Gastrocnemius medialis (tissue), 4 donors: ENCODE measurements around the gene ANKRD23. TPM values are rescaled to one million over a fixed set of nuclear protein-coding genes. Genes with fewer than 3 reads are reported as not detected.
"Not testable (repeated sequence)": the region's sequence is repeated elsewhere in the genome, so short reads cannot be mapped to it uniquely, and the experiment has no call there.

Source experiments
- ATAC-seq, 2 donors: fragments of 150-250 bp; one replicate each; pipeline ENCODE4 v1.9.1; 2016
- DNase-seq, 2 donors: peaks; one replicate each; pipeline ENCODE4 v3.0.0-alpha.2; 2019
- H3K27ac ChIP-seq, 4 donors: fragments of 200-600 bp; sonication (generic); 1 replicate in 1 of 4; 2 replicates in 3 of 4; pipeline ENCODE4 v1.5.1; 2016 to 2018; ENCODE audit warnings: mild to moderate bottlenecking in 2 of 4, moderate library complexity in 1 of 4
- H3K27me3 ChIP-seq, 3 donors: fragments of 200-600 bp; sonication (generic) in 2 of 3; 1 replicate in 1 of 3; 2 replicates in 2 of 3; pipeline versions ENCODE4 v1.5.1 to v1.6.0; 2016 to 2019; ENCODE audit warnings: mild to moderate bottlenecking in 1 of 3, moderate library complexity in 1 of 3
- H3K36me3 ChIP-seq, 2 donors: fragments of 200-600 bp; sonication (generic) in 1 of 2; one replicate each; pipeline ENCODE4 v1.5.1; 2017 to 2018
- H3K4me1 ChIP-seq, 2 donors: fragments of 200-600 bp; sonication (generic) in 1 of 2; one replicate each; pipeline ENCODE4 v1.5.1; 2016 to 2017; ENCODE audit warnings: mild to moderate bottlenecking in 2 of 2
- H3K4me3 ChIP-seq, 4 donors: fragments of 200-600 bp; sonication (generic) in 3 of 4; 1 replicate in 1 of 4; 2 replicates in 3 of 4; pipeline ENCODE4 v1.5.1; 2016 to 2019; ENCODE audit warnings: mild to moderate bottlenecking in 2 of 4
- H3K9me3 ChIP-seq, 3 donors: fragments of 200-600 bp; sonication (generic) in 2 of 3; 1 replicate in 1 of 3; 2 replicates in 2 of 3; pipeline ENCODE4 v1.5.1; 2016 to 2019
- POLR2A ChIP-seq, 2 donors: fragments of 450-650 bp; IDR thresholded peaks; one replicate each; pipeline ENCODE4 v1.6.1; 2017; ENCODE audit warnings: antibody characterized with exemption in 2 of 2, mild to moderate bottlenecking in 2 of 2, moderate library complexity in 2 of 2
- in situ Hi-C, 4 donors: fragments of 200-750 bp; cut with MboI; loops; one replicate each; pipeline versions ENCODE4 v1.15.0 to v1.8.0; 2017; ENCODE audit warnings: low sequenced_read_pairs in 4 of 4
- intact Hi-C: fragments of 100-400 bp; cut with DNase I; formaldehyde crosslinking; loops from one replicate; pipeline ENCODE4 v1.15.1; 2023; ENCODE audit warnings: low total_unique reads
- total RNA-seq, 4 donors: library from RNA; depleted of rRNA; stranded (reverse); fragments of >200 nt; gene quantifications; one replicate each; pipeline versions ENCODE4 v1.1.0 to v1.2.3, GENCODE V29; 2016
- TF ChIP-seq, protein P1 (sequence below), 5 experiments: fragments of 450-650 bp in 3 of 5; fragments of 200-600 bp in 2 of 5; sonication (generic) in 2 of 5; IDR thresholded peaks in 4 of 5; conservative IDR thresholded peaks in 1 of 5; 1 replicate in 4 of 5; 2 replicates in 1 of 5; pipeline ENCODE4 v1.5.1; 2016 to 2019; ENCODE audit warnings: antibody characterized with exemption in 5 of 5, mild to moderate bottlenecking in 3 of 5, moderate library complexity in 3 of 5

Gene ANKRD23
- total RNA-seq, 4 donors from 2014 or later = 642 to 1,565 (median 923) TPM

DNA sequence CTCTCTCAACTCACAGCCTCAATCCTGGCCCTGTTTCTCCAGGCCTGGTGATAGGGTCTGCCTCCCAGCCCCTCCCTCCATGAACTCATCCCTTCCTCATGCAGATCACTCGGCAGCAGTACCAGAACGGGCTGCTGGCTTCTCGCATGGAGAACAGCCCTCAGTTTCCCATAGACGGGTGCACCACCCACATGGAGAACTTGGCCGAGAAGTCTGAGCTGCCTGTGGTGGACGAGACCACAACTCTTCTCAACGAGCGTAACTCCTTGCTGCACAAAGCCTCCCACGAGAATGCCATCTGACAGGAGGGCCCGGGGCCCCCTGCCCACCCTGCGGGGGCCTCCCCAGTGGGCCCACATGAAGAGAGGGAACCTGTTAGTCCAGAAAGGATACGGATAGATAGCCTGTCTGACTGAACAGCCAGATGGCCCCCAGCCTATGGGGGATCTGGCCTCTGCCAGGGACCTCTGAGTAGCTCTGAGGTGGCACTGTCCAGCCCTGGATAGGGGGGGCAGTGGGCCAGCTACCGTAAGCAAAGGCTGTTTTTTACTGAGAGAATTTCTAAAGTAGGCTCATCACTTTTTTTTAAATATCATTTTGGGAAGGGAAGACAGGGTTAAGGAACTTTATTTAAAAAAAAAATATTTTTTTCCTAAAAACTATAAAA is 34.5 kb downstream of the ANKRD23 start:
- ATAC-seq (no peak), DNase-seq (no peak)
- H3K27me3 ChIP-seq = no peaks in the 10 kb centered on the region
- H3K4me3 ChIP-seq = no peak overlapping the region
- H3K4me1 ChIP-seq = peaks cover 13 to 14% of the 10 kb centered on the region in 2 donors
- H3K9me3 ChIP-seq = no peaks in the 10 kb centered on the region
- peak overlapping the region in 3 of 4 donors; percentile 8 to 50 (median 18) for H3K27ac ChIP-seq
- TF ChIP-seq POLR2A (IDR thresholded peaks at IDR 0.05) = no peak
- TF ChIP-seq, protein P1, sequence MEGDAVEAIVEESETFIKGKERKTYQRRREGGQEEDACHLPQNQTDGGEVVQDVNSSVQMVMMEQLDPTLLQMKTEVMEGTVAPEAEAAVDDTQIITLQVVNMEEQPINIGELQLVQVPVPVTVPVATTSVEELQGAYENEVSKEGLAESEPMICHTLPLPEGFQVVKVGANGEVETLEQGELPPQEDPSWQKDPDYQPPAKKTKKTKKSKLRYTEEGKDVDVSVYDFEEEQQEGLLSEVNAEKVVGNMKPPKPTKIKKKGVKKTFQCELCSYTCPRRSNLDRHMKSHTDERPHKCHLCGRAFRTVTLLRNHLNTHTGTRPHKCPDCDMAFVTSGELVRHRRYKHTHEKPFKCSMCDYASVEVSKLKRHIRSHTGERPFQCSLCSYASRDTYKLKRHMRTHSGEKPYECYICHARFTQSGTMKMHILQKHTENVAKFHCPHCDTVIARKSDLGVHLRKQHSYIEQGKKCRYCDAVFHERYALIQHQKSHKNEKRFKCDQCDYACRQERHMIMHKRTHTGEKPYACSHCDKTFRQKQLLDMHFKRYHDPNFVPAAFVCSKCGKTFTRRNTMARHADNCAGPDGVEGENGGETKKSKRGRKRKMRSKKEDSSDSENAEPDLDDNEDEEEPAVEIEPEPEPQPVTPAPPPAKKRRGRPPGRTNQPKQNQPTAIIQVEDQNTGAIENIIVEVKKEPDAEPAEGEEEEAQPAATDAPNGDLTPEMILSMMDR (IDR thresholded peaks at IDR 0.05 in 4 of 5, conservative IDR thresholded peaks at IDR 0.05 in 1 of 5) = no peak
- intact Hi-C loops = no loop called here
- no peaks in the 10 kb centered on the region for H3K36me3 ChIP-seq
- in situ Hi-C loops = no loop called here

DNA sequence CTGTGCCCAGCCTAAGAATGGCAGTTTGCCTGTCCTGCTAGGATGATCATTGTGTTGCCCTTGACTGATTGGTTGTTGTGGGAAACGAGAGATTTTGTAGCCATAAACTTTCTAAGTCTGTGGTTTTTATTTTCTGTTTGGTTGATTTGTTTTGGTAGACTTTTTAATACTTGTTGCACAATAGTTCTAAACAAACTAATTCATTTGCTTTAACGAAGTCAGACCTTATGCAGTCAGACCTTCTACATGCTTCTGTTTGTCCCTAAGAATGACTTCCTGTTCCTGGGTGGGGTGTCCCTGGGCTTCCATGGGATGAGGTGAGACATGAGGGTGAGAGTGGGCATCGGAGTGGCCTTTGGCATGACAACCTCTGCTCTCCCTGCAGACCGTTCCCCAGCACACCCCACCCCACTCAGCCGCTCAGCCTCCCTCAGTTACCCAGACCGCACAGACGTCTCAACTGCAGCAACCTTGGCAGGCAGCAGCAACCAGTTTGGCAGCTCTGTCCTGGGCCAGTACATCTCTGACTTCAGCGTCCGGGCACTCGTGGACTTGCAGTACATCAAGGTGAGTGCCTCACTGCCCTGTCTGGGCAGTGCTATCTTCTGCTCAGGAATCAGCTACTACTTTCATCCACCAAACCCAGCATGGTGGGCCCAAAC is 35.5 kb downstream of the ANKRD23 start:
- no peaks in the 10 kb centered on the region for H3K36me3 ChIP-seq
- H3K27ac ChIP-seq = peak overlapping the region; percentile 10 to 22 (median 16)
- in situ Hi-C loops = no loop called here
- no peak for TF ChIP-seq POLR2A (IDR thresholded peaks at IDR 0.05)
- TF ChIP-seq, protein P1 (IDR thresholded peaks at IDR 0.05 in 4 of 5, conservative IDR thresholded peaks at IDR 0.05 in 1 of 5) = no peak
- H3K4me1 ChIP-seq = peaks cover 13 to 14% of the 10 kb centered on the region in 2 donors
- ATAC-seq (peak in 1 of 2 donors; percentile 40), DNase-seq (no peak)
- intact Hi-C loops = no loop called here
- no peaks in the 10 kb centered on the region for H3K9me3 ChIP-seq
- no peak overlapping the region for H3K4me3 ChIP-seq
- no peaks in the 10 kb centered on the region for H3K27me3 ChIP-seq

DNA sequence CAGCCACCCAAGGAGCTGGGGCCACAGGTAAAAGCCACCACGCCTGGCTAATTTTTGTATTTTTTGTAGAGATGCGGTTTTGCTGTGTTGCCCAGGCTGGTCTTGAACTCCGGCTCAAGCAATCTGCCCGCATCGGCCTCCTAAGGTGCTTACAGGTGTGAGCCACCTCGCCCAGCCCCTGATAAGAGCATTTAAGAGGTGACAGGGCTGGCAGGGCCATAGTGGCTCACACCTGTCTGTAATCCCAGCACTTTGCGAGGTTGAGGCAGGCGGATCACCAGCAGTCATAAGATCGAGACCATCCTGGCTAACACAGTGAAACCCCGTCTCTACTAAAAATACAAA is 36.7 kb downstream of the ANKRD23 start:
- no peak overlapping the region for H3K4me3 ChIP-seq
- no peaks in the 10 kb centered on the region for H3K9me3 ChIP-seq
- DNase-seq (no peak), ATAC-seq (no peak)
- in situ Hi-C loops = no loop called here
- peaks cover 9 to 10% of the 10 kb centered on the region in 2 donors for H3K4me1 ChIP-seq
- no peak overlapping the region for H3K27ac ChIP-seq
- no peaks in the 10 kb centered on the region for H3K27me3 ChIP-seq
- intact Hi-C loops = no loop called here
- no peaks in the 10 kb centered on the region for H3K36me3 ChIP-seq
- TF ChIP-seq POLR2A (IDR thresholded peaks at IDR 0.05) = no peak
- TF ChIP-seq, protein P1 (IDR thresholded peaks at IDR 0.05 in 4 of 5, conservative IDR thresholded peaks at IDR 0.05 in 1 of 5) = no peak

DNA sequence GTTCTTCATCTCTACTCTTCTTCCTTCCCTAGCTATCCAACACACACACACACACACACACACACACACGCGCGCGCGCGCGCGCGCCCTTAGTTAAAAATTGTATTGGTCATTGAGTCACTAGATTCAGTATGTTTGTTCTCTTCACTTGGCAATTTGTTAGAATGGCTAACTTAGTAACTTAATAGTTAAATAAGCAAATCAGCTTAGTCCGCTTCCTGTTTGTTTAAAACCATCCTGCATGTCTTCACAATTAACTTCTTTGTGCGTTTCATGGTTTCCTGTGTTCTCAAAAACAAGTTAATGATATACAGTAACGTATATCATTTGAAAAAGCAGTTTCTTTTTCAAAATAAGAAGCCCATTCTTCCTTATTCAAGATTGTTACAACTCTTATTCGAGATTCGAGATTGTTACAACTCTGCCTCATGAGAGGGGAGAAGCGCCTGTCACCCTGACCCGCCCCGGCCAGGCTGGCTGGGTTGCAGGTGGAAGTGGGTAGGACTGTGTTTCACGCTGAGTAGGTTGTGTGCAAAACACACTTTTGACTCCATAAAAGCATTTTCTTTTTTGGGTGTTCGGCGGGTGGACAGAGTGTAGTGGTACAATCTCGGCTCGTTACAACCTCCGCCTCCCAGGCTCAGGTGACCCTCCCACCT is 37.2 kb downstream of the ANKRD23 start:
- DNase-seq = peak in 1 of 2 donors; percentile 9
- peaks cover 4 to 9% of the 10 kb centered on the region in 2 donors for H3K4me1 ChIP-seq
- no peaks in the 10 kb centered on the region for H3K27me3 ChIP-seq
- no peak overlapping the region for H3K4me3 ChIP-seq
- no peaks in the 10 kb centered on the region for H3K36me3 ChIP-seq
- no peak overlapping the region for H3K27ac ChIP-seq
- ATAC-seq = no peak
- no peak for TF ChIP-seq POLR2A (IDR thresholded peaks at IDR 0.05)
- TF ChIP-seq, protein P1 (IDR thresholded peaks at IDR 0.05 in 4 of 5, conservative IDR thresholded peaks at IDR 0.05 in 1 of 5) = no peak
- in situ Hi-C loops (no loop called here), intact Hi-C loops (no loop called here)
- no peaks in the 10 kb centered on the region for H3K9me3 ChIP-seq

DNA sequence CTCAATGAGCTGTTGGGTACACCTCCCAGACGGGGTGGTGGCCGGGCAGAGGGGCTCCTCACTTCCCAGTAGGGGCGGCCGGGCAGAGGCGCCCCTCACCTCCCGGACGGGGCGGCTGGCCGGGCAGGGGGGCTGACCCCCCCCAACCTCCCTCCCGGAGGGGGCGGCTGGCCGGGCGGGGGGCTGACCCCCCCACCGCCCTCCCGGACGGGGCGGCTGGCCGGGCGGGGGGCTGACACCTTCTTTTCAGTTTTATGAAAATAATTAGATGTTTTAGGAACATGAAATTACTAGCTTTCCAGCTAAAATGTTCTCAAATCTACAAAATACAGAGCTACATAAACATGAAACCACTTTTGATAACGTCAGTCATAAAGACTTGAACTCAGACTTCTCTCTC is 37.9 kb downstream of the ANKRD23 start:
- H3K27ac ChIP-seq, H3K36me3 ChIP-seq, in situ Hi-C loops, H3K4me3 ChIP-seq, DNase-seq, ATAC-seq, H3K27me3 ChIP-seq, H3K9me3 ChIP-seq, H3K4me1 ChIP-seq, intact Hi-C loops: not testable (repeated sequence)
